ENCODE data around the gene VAMP2. TPM values are rescaled to one million over a fixed set of nuclear protein-coding genes. Genes with fewer than 3 reads are reported as not detected.
"Not testable (repeated sequence)": the region's sequence is repeated elsewhere in the genome, so short reads cannot be mapped to it uniquely, and the experiment has no call there.

The VAMP2 gene
- total RNA-seq, 1 donor from 2014 or later: 19.8 TPM

DNA sequence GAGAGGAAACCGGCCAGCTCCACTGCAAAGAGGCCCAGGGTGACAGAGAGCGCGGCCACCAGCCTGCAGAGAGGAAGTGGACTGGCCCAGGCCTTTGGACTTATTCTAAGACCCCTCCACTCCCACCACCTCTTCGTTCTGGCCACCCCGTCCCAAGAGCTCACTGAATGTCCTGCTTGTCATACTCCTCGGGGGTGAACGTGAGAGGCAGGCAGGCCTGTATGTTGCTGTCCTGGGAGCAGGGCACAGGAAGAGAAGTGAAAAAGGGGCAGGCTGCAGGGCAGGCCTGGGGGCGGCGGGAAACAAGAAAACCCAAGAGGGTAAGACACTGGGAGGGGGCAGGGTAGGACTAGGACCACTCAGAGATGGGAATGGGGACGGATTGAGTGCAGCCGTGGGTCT, 13.0 kb upstream of the VAMP2 start:
- Mint-ChIP-seq H3K27ac (ENCODE audit: unreplicated experiment) (peak overlapping the region; percentile 89), H3K27me3 (ENCODE audit: unreplicated experiment) (peaks cover 15% of the 10 kb centered on the region), H3K4me1 (ENCODE audit: unreplicated experiment) (peaks cover 33% of the 10 kb centered on the region), H3K4me3 (ENCODE audit: unreplicated experiment) (peak overlapping the region; percentile 94), H3K36me3 (ENCODE audit: low read depth, unreplicated experiment) (no peaks in the 10 kb centered on the region), H3K9me3 (ENCODE audit: unreplicated experiment) (no peaks in the 10 kb centered on the region)
- DNase-seq (ENCODE audit: low spot score): no peak
- TF ChIP-seq, protein P1, sequence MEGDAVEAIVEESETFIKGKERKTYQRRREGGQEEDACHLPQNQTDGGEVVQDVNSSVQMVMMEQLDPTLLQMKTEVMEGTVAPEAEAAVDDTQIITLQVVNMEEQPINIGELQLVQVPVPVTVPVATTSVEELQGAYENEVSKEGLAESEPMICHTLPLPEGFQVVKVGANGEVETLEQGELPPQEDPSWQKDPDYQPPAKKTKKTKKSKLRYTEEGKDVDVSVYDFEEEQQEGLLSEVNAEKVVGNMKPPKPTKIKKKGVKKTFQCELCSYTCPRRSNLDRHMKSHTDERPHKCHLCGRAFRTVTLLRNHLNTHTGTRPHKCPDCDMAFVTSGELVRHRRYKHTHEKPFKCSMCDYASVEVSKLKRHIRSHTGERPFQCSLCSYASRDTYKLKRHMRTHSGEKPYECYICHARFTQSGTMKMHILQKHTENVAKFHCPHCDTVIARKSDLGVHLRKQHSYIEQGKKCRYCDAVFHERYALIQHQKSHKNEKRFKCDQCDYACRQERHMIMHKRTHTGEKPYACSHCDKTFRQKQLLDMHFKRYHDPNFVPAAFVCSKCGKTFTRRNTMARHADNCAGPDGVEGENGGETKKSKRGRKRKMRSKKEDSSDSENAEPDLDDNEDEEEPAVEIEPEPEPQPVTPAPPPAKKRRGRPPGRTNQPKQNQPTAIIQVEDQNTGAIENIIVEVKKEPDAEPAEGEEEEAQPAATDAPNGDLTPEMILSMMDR (IDR thresholded peaks at IDR 0.05; ENCODE audit: unreplicated experiment): no peak

DNA sequence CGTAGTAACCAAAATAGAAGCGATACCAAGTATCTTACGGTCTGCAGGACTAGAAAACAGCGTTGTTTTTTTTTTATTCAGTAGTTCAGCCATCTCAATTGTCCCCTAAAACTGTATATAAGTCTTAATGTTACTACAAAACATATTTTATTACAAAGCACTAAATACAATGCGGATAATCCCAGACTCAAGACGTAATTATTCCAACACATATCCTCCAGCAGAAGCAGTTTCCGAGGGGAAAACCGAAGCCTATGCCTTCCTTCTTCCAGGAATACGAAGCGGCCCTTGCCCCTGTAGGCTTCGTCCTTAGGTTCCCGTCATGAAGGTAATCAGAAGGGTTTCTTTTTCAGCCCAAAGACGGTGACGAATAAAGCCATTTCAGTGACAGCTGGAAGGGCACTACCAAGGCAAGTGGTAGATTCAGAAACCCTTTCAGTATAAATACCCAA, 11.1 kb upstream of the VAMP2 start:
- Mint-ChIP-seq H3K27me3 (ENCODE audit: unreplicated experiment) (peaks cover 15% of the 10 kb centered on the region), H3K9me3 (ENCODE audit: unreplicated experiment) (no peaks in the 10 kb centered on the region), H3K4me1 (ENCODE audit: unreplicated experiment) (peaks cover 32% of the 10 kb centered on the region), H3K4me3 (ENCODE audit: unreplicated experiment) (peak overlapping the region; percentile 87), H3K36me3 (ENCODE audit: low read depth, unreplicated experiment) (no peaks in the 10 kb centered on the region), H3K27ac (ENCODE audit: unreplicated experiment) (peak overlapping the region; percentile 99)
- no peak for DNase-seq (ENCODE audit: low spot score)
- TF ChIP-seq, protein P1 (IDR thresholded peaks at IDR 0.05; ENCODE audit: unreplicated experiment): no peak

DNA sequence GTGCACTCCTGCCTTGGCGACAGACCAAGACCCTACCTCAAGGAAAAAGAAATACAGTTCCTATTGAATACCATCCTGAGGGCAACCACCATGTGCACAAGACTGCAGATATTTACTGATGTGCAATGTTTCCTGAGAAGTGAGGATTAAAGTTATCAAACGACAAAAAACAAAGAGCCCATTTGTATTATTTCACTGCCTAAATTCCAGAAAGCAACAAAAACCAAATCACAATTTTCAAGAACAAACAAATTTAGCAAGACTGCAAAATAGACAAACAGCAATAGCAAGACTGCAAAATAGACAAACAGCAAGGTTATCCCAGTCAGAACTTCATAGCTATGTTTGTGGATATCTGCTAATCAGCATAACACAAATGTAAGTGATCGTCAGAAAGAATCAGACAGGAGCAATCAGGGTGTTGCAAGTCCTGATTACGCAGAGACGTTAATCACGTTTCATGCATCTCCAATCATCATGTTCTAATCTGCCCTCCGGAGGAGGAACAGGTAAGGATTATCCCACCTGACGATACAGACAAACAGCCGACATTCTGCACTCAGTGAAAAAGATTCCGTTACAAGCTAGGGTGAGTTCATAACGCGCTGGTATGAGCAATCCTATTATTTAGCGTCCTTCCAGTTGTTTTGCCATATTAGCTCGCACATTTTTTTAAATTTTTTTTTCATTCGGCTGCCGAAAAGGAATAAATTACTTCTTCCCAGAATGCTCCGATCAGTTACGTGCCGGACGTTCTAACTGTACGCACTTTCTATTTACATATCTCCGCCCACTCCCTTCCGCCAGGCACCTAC, 10.5 kb upstream of the VAMP2 start:
- TF ChIP-seq, protein P1 (IDR thresholded peaks at IDR 0.05; ENCODE audit: unreplicated experiment): no peak
- Mint-ChIP-seq H3K9me3 (ENCODE audit: unreplicated experiment) (no peaks in the 10 kb centered on the region), H3K27me3 (ENCODE audit: unreplicated experiment) (peaks cover 17% of the 10 kb centered on the region)

DNA sequence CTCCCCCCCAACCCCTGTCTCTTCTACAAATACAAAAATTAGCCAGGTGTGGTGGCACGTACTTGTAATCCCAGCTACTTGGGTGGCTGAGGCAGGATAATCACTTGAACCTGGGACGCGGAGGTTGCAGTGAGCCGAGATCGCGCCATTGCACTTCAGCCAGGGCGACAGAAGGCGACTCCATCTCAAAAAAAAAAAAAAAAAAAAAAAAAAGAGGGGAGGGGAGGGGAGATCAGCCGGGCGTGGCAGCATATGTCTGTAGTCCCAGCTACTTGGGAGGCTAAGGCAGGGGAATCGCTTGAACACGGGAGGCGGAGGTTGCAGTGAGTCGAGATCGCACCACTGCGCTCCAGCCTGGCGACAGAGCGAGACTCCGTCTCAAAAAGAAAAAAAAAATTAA, 7.4 kb upstream of the VAMP2 start:
- peaks cover 14% of the 10 kb centered on the region for H3K27me3 Mint-ChIP-seq (ENCODE audit: unreplicated experiment)
- not testable (repeated sequence) for H3K9me3 Mint-ChIP-seq (ENCODE audit: unreplicated experiment); H3K36me3 Mint-ChIP-seq (ENCODE audit: low read depth, unreplicated experiment); DNase-seq (ENCODE audit: low spot score); H3K27ac Mint-ChIP-seq (ENCODE audit: unreplicated experiment); H3K4me3 Mint-ChIP-seq (ENCODE audit: unreplicated experiment)
- peaks cover 16% of the 10 kb centered on the region for H3K4me1 Mint-ChIP-seq (ENCODE audit: unreplicated experiment)

More for the DNA sequence above, 10.5 kb upstream of the VAMP2 start:
- peaks cover 32% of the 10 kb centered on the region for H3K4me1 Mint-ChIP-seq (ENCODE audit: unreplicated experiment)
- H3K36me3 Mint-ChIP-seq (ENCODE audit: low read depth, unreplicated experiment): no peaks in the 10 kb centered on the region
- H3K27ac Mint-ChIP-seq (ENCODE audit: unreplicated experiment): peak overlapping the region; percentile 99
- DNase-seq (ENCODE audit: low spot score): peak; percentile 57
- H3K4me3 Mint-ChIP-seq (ENCODE audit: unreplicated experiment): peak overlapping the region; percentile 87

DNA sequence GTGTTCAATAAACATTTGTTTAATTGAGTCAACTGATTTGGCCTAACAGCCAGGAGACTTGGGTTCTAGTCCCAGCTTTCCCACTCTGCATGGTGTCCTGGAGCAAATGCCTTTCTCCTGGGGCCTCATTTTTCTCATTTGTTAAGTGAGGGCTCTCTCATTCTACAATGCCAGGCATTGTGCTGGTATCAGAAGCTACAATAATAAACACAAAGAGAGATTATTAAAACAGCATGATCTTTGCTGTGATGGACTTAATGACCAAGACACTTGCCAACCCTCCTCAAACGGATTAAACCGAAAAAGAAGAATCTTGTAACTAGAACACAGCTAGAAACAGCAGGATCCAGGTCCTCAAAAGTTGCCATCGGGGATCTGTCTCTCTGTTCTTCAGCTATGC, 4.8 kb upstream of the VAMP2 start:
- no peaks in the 10 kb centered on the region for H3K36me3 Mint-ChIP-seq (ENCODE audit: low read depth, unreplicated experiment)
- H3K4me1 Mint-ChIP-seq (ENCODE audit: unreplicated experiment): peaks cover 18% of the 10 kb centered on the region
- peaks cover 11% of the 10 kb centered on the region for H3K27me3 Mint-ChIP-seq (ENCODE audit: unreplicated experiment)
- no peak for DNase-seq (ENCODE audit: low spot score)
- H3K27ac Mint-ChIP-seq (ENCODE audit: unreplicated experiment): no peak overlapping the region
- H3K4me3 Mint-ChIP-seq (ENCODE audit: unreplicated experiment): no peak overlapping the region
- TF ChIP-seq, protein P1 (IDR thresholded peaks at IDR 0.05; ENCODE audit: unreplicated experiment): no peak
- H3K9me3 Mint-ChIP-seq (ENCODE audit: unreplicated experiment): no peaks in the 10 kb centered on the region
